Body of pancreas (tissue), 4 donors: ENCODE measurements around the gene MGAT5.

Source experiments
- POLR2A ChIP-seq, 3 donors: fragments of 450-650 bp; IDR thresholded peaks; one replicate each; pipeline ENCODE4 v1.6.1; 2016; ENCODE audit warnings: antibody characterized with exemption in 3 of 3, mild to moderate bottlenecking in 2 of 3
- TF ChIP-seq, protein P1 (sequence below), 7 experiments: fragments of 450-650 bp in 4 of 7; fragments of 200-600 bp in 3 of 7; sonication (generic) in 3 of 7; IDR thresholded peaks; one replicate each; pipeline ENCODE4 v1.5.1; 2016 to 2019; ENCODE audit warnings: antibody characterized with exemption in 7 of 7

DNA sequence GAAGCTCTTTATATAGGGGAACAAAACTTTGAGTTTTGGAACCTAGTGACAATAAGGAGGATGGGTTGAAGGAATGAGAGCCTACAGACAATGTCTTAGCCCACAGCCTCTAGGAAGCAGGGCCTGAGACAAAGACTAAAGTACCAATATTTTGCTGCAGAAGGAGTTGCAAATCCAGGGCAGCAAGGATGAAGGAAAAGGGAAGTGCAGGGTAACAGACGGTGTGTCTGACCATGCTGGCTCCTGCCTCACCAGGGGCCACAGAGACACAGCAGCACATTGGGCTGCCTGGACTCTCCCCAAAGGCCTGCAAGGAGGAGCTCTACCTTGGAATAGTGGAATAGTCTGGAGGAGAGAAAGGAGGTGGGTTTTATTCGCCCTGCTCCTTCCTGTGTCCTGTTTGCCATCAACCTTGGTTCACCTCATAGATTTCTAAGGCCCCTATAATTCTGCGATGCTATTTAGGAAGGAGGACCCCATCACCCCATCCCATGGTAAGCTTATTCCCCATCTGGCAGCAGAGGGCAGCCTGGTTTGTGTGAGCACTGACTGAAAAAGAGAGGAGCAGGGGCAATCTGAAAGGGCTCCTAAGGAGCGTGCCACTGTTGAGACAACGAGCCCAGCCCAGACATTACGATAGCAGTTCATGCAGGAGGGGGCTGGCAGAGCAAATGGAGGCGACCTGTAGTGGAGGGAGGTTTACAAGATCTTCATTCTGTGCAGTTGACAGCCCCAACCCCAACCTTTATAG lies 143.4 kb downstream of the MGAT5 start:
- TF ChIP-seq, protein P1, sequence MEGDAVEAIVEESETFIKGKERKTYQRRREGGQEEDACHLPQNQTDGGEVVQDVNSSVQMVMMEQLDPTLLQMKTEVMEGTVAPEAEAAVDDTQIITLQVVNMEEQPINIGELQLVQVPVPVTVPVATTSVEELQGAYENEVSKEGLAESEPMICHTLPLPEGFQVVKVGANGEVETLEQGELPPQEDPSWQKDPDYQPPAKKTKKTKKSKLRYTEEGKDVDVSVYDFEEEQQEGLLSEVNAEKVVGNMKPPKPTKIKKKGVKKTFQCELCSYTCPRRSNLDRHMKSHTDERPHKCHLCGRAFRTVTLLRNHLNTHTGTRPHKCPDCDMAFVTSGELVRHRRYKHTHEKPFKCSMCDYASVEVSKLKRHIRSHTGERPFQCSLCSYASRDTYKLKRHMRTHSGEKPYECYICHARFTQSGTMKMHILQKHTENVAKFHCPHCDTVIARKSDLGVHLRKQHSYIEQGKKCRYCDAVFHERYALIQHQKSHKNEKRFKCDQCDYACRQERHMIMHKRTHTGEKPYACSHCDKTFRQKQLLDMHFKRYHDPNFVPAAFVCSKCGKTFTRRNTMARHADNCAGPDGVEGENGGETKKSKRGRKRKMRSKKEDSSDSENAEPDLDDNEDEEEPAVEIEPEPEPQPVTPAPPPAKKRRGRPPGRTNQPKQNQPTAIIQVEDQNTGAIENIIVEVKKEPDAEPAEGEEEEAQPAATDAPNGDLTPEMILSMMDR (IDR thresholded peaks at IDR 0.05): no peak
- TF ChIP-seq POLR2A (IDR thresholded peaks at IDR 0.05): no peak
